ENCODE data around the gene PLEKHB2. TPM values are rescaled to one million over a fixed set of nuclear protein-coding genes. Genes with fewer than 3 reads are reported as not detected.

The PLEKHB2 gene
- 100 to 1,000 TPM; 109 to 126 TPM for total RNA-seq
- polyA plus RNA-seq (ENCODE audit: insufficient read depth, low read depth, low replicate concordance), result 86.5 TPM
- long read RNA-seq, donor 1, full-length matches to known transcripts, result 8 of 31 reads
- long read RNA-seq, donor 1, partial matches to known transcripts, result 0 of 31 reads
- long read RNA-seq, donor 1, other reads (novel, unspliced or antisense), result 23 of 31 reads
- long read RNA-seq, donor 2, full-length matches to known transcripts, result 11 of 56 reads
- long read RNA-seq, donor 2, partial matches to known transcripts, result 27 of 56 reads
- long read RNA-seq, donor 2, other reads (novel, unspliced or antisense), result 18 of 56 reads

- 1 to 2% methylated on average over 38 to 66 of the region's 66 CpGs for WGBS, 2 donors
Measured at GRCh38 chr2:131105156-131105949, at the start of gene PLEKHB2. PLEKHB2 (plus strand) TSS chr2:131105336; CDS start chr2:131120942, 15,606 bp downstream.

GRCh38 chr2:131056204-131056931, 48.8 kb upstream of the PLEKHB2 start:
- H3K36me3 ChIP-seq (ENCODE audit: low read depth, missing control alignments), result no peaks in the 10 kb centered on the region
- H3K27ac ChIP-seq, result peak overlapping the region; percentile 9 to 10
- 53 to 69% methylated on average over 5 of the region's 5 CpGs for WGBS, 2 donors
- peaks cover 19% of the 10 kb centered on the region for H3K4me1 ChIP-seq
- no peak overlapping the region for H3K4me3 ChIP-seq
- TF ChIP-seq CTCF (IDR thresholded peaks at IDR 0.05) (no peak), POLR2A (IDR thresholded peaks at IDR 0.05) (no peak)
- no peak for DNase-seq
- no peaks in the 10 kb centered on the region for H3K27me3 ChIP-seq
- H3K9me3 ChIP-seq, result no peaks in the 10 kb centered on the region
- intact Hi-C loops (cut with DNase I; ENCODE audit: low total_unique reads), result no loop called here

More at GRCh38 chr2:131105156-131105949, at the start of gene PLEKHB2:
- Histone ChIP-seq H3K27ac (peak within 1 kb of the TSS; percentile 82 to 94), H3K36me3 (ENCODE audit: low read depth, missing control alignments) (no peaks in the 10 kb centered on the region), H3K27me3 (no peaks in the 10 kb centered on the region), H3K4me1 (peaks cover 20% of the 10 kb centered on the region), H3K4me3 (peak within 1 kb of the TSS; percentile 74 to 93), H3K9me3 (no peaks in the 10 kb centered on the region)
- DNase-seq, result peak; percentile 94
- intact Hi-C loops (cut with DNase I; ENCODE audit: low total_unique reads), result no loop called here
- TF ChIP-seq POLR2A (IDR thresholded peaks at IDR 0.05), result peak; percentile 54
- TF ChIP-seq CTCF (IDR thresholded peaks at IDR 0.05), result peak in 1 of 3 experiments; percentile 36

GRCh38 chr2:131056932-131057287, 48.2 kb upstream of the PLEKHB2 start:
- no peaks in the 10 kb centered on the region for H3K9me3 ChIP-seq
- TF ChIP-seq POLR2A (IDR thresholded peaks at IDR 0.05) (no peak), CTCF (IDR thresholded peaks at IDR 0.05) (no peak)
- H3K4me3 ChIP-seq, result no peak overlapping the region
- H3K36me3 ChIP-seq (ENCODE audit: low read depth, missing control alignments), result no peaks in the 10 kb centered on the region
- 79 to 81% methylated on average over 4 of the region's 4 CpGs for WGBS, 2 donors
- intact Hi-C loops (cut with DNase I; ENCODE audit: low total_unique reads), result no loop called here
- no peaks in the 10 kb centered on the region for H3K27me3 ChIP-seq
- peaks cover 25% of the 10 kb centered on the region for H3K4me1 ChIP-seq
- H3K27ac ChIP-seq, result no peak overlapping the region
- no peak for DNase-seq

GRCh38 chr2:131058214-131058843, 46.8 kb upstream of the PLEKHB2 start:
- Histone ChIP-seq H3K9me3 (no peaks in the 10 kb centered on the region), H3K36me3 (ENCODE audit: low read depth, missing control alignments) (no peaks in the 10 kb centered on the region), H3K27me3 (no peaks in the 10 kb centered on the region), H3K4me1 (peaks cover 33% of the 10 kb centered on the region), H3K27ac (peak overlapping the region in 1 of 2 donors; percentile 9), H3K4me3 (no peak overlapping the region)
- TF ChIP-seq POLR2A (IDR thresholded peaks at IDR 0.05) (no peak), CTCF (IDR thresholded peaks at IDR 0.05) (no peak)
- intact Hi-C loops (cut with DNase I; ENCODE audit: low total_unique reads), result no loop called here
- 55 to 56% methylated on average over 8 of the region's 8 CpGs for WGBS, 2 donors
- DNase-seq, result no peak

Data from testis (tissue), 5 donors.